ENCODE measurements around the gene IP6K1.

The IP6K1 gene

GRCh38 chr3:49725906-49726681 lies 60.2 kb downstream of the IP6K1 start:
- no peaks in the 10 kb centered on the region for H3K9me3 ChIP-seq (ENCODE audit: control insufficient read depth, low read length)
- H3K36me3 ChIP-seq (ENCODE audit: control insufficient read depth, insufficient read depth, low read length): peaks cover 13% of the 10 kb centered on the region
- WGBS, 2 experiments: 94 to 95% methylated on average over 11 of the region's 11 CpGs
- no peak overlapping the region for H3K4me3 ChIP-seq (ENCODE audit: insufficient read depth, low read depth, low read length)
- no peaks in the 10 kb centered on the region for H3K27me3 ChIP-seq (ENCODE audit: control insufficient read depth, insufficient read depth, low read length, poor library complexity, severe bottlenecking)
- H3K27ac ChIP-seq (ENCODE audit: insufficient read depth, low read depth, low read length, poor library complexity, severe bottlenecking): no peak overlapping the region
- peaks cover 6% of the 10 kb centered on the region for H3K4me1 ChIP-seq (ENCODE audit: control insufficient read depth, insufficient read depth, low read length)

GRCh38 chr3:49724586-49724985 lies 61.8 kb downstream of the IP6K1 start:
- Histone ChIP-seq H3K27me3 (ENCODE audit: control insufficient read depth, insufficient read depth, low read length, poor library complexity, severe bottlenecking) (no peaks in the 10 kb centered on the region), H3K4me1 (ENCODE audit: control insufficient read depth, insufficient read depth, low read length) (peaks cover 6% of the 10 kb centered on the region), H3K4me3 (ENCODE audit: insufficient read depth, low read depth, low read length) (peak overlapping the region; percentile 100), H3K36me3 (ENCODE audit: control insufficient read depth, insufficient read depth, low read length) (peaks cover 11% of the 10 kb centered on the region), H3K9me3 (ENCODE audit: control insufficient read depth, low read length) (no peaks in the 10 kb centered on the region), H3K27ac (ENCODE audit: insufficient read depth, low read depth, low read length, poor library complexity, severe bottlenecking) (peak overlapping the region; percentile 87)
- WGBS, 2 experiments: 60 to 62% methylated on average over 6 of the region's 6 CpGs

- WGBS, 2 experiments: 1% methylated on average over 102 of the region's 102 CpGs
- peaks cover 11% of the 10 kb centered on the region for H3K36me3 ChIP-seq (ENCODE audit: control insufficient read depth, insufficient read depth, low read length)
- H3K4me3 ChIP-seq (ENCODE audit: insufficient read depth, low read depth, low read length): peak within 1 kb of the TSS; percentile 100
- peak within 1 kb of the TSS; percentile 92 for H3K27ac ChIP-seq (ENCODE audit: insufficient read depth, low read depth, low read length, poor library complexity, severe bottlenecking)
- H3K4me1 ChIP-seq (ENCODE audit: control insufficient read depth, insufficient read depth, low read length): peaks cover 6% of the 10 kb centered on the region
- H3K9me3 ChIP-seq (ENCODE audit: control insufficient read depth, low read length): no peaks in the 10 kb centered on the region
- H3K27me3 ChIP-seq (ENCODE audit: control insufficient read depth, insufficient read depth, low read length, poor library complexity, severe bottlenecking): no peaks in the 10 kb centered on the region
These were observed 62.5 kb downstream of the IP6K1 start, which contains the start of gene GMPPB for GRCh38 chr3:49723628-49724551. Gene GMPPB (minus strand): TSS chr3:49723951. CDS start chr3:49723726, 225 bp downstream.

GRCh38 chr3:49723296-49723627 lies 63.1 kb downstream of the IP6K1 start:
- Histone ChIP-seq H3K4me3 (ENCODE audit: insufficient read depth, low read depth, low read length) (peak overlapping the region; percentile 100), H3K27me3 (ENCODE audit: control insufficient read depth, insufficient read depth, low read length, poor library complexity, severe bottlenecking) (no peaks in the 10 kb centered on the region), H3K9me3 (ENCODE audit: control insufficient read depth, low read length) (no peaks in the 10 kb centered on the region), H3K4me1 (ENCODE audit: control insufficient read depth, insufficient read depth, low read length) (peaks cover 6% of the 10 kb centered on the region), H3K36me3 (ENCODE audit: control insufficient read depth, insufficient read depth, low read length) (peaks cover 11% of the 10 kb centered on the region), H3K27ac (ENCODE audit: insufficient read depth, low read depth, low read length, poor library complexity, severe bottlenecking) (peak overlapping the region; percentile 92)
- WGBS, 2 experiments: 3 to 4% methylated on average over 20 of the region's 20 CpGs

- WGBS, 2 experiments: 86% methylated on average over 8 of the region's 8 CpGs
- Histone ChIP-seq H3K4me3 (ENCODE audit: insufficient read depth, low read depth, low read length) (peak overlapping the region; percentile 100), H3K36me3 (ENCODE audit: control insufficient read depth, insufficient read depth, low read length) (peaks cover 7% of the 10 kb centered on the region), H3K27ac (ENCODE audit: insufficient read depth, low read depth, low read length, poor library complexity, severe bottlenecking) (no peak overlapping the region), H3K27me3 (ENCODE audit: control insufficient read depth, insufficient read depth, low read length, poor library complexity, severe bottlenecking) (no peaks in the 10 kb centered on the region), H3K9me3 (ENCODE audit: control insufficient read depth, low read length) (no peaks in the 10 kb centered on the region), H3K4me1 (ENCODE audit: control insufficient read depth, insufficient read depth, low read length) (peaks cover 6% of the 10 kb centered on the region)
These were observed 63.4 kb downstream of the IP6K1 start for GRCh38 chr3:49722896-49723295.

- no peak overlapping the region for H3K27ac ChIP-seq (ENCODE audit: insufficient read depth, low read depth, low read length, poor library complexity, severe bottlenecking)
- H3K36me3 ChIP-seq (ENCODE audit: control insufficient read depth, insufficient read depth, low read length): peaks cover 4% of the 10 kb centered on the region
- H3K4me3 ChIP-seq (ENCODE audit: insufficient read depth, low read depth, low read length): peak overlapping the region; percentile 100
- H3K27me3 ChIP-seq (ENCODE audit: control insufficient read depth, insufficient read depth, low read length, poor library complexity, severe bottlenecking): no peaks in the 10 kb centered on the region
- H3K4me1 ChIP-seq (ENCODE audit: control insufficient read depth, insufficient read depth, low read length): peaks cover 6% of the 10 kb centered on the region
- H3K9me3 ChIP-seq (ENCODE audit: control insufficient read depth, low read length): no peaks in the 10 kb centered on the region
- 96% methylated on average over 26 of the region's 26 CpGs for WGBS, 2 experiments
These were observed 64.2 kb downstream of the IP6K1 start for GRCh38 chr3:49721896-49722781.

- Histone ChIP-seq H3K27ac (ENCODE audit: insufficient read depth, low read depth, low read length, poor library complexity, severe bottlenecking) (no peak overlapping the region), H3K36me3 (ENCODE audit: control insufficient read depth, insufficient read depth, low read length) (peaks cover 4% of the 10 kb centered on the region), H3K4me1 (ENCODE audit: control insufficient read depth, insufficient read depth, low read length) (peaks cover 6% of the 10 kb centered on the region), H3K4me3 (ENCODE audit: insufficient read depth, low read depth, low read length) (no peak overlapping the region), H3K27me3 (ENCODE audit: control insufficient read depth, insufficient read depth, low read length, poor library complexity, severe bottlenecking) (no peaks in the 10 kb centered on the region), H3K9me3 (ENCODE audit: control insufficient read depth, low read length) (no peaks in the 10 kb centered on the region)
- WGBS, 2 experiments: 94 to 96% methylated on average over 9 of the region's 9 CpGs
These were observed 64.8 kb downstream of the IP6K1 start for GRCh38 chr3:49721596-49721895.

- 93 to 96% methylated on average over 4 of the region's 4 CpGs for WGBS, 2 experiments
- Histone ChIP-seq H3K27ac (ENCODE audit: insufficient read depth, low read depth, low read length, poor library complexity, severe bottlenecking) (no peak overlapping the region), H3K36me3 (ENCODE audit: control insufficient read depth, insufficient read depth, low read length) (peaks cover 3% of the 10 kb centered on the region), H3K4me1 (ENCODE audit: control insufficient read depth, insufficient read depth, low read length) (peaks cover 6% of the 10 kb centered on the region), H3K27me3 (ENCODE audit: control insufficient read depth, insufficient read depth, low read length, poor library complexity, severe bottlenecking) (no peaks in the 10 kb centered on the region), H3K4me3 (ENCODE audit: insufficient read depth, low read depth, low read length) (no peak overlapping the region), H3K9me3 (ENCODE audit: control insufficient read depth, low read length) (no peaks in the 10 kb centered on the region)
These were observed 65.3 kb downstream of the IP6K1 start for GRCh38 chr3:49720855-49721595.

GRCh38 chr3:49719214-49719884 lies 67.0 kb downstream of the IP6K1 start, which contains the start of gene AMIGO3:
Gene AMIGO3 (minus strand): TSS chr3:49719684. CDS start chr3:49719465, 219 bp downstream.
- Histone ChIP-seq H3K27ac (ENCODE audit: insufficient read depth, low read depth, low read length, poor library complexity, severe bottlenecking) (peak within 1 kb of the TSS; percentile 48), H3K36me3 (ENCODE audit: control insufficient read depth, insufficient read depth, low read length) (no peaks in the 10 kb centered on the region), H3K4me3 (ENCODE audit: insufficient read depth, low read depth, low read length) (peak within 1 kb of the TSS; percentile 54), H3K27me3 (ENCODE audit: control insufficient read depth, insufficient read depth, low read length, poor library complexity, severe bottlenecking) (no peaks in the 10 kb centered on the region), H3K9me3 (ENCODE audit: control insufficient read depth, low read length) (no peaks in the 10 kb centered on the region), H3K4me1 (ENCODE audit: control insufficient read depth, insufficient read depth, low read length) (peaks cover 6% of the 10 kb centered on the region)
- 6 to 7% methylated on average over 50 of the region's 50 CpGs for WGBS, 2 experiments
